ENCODE results near the gene PLEKHO2. TPM values are rescaled to one million over a fixed set of nuclear protein-coding genes. Genes with fewer than 3 reads are reported as not detected.

The PLEKHO2 gene
- total RNA-seq, 2 experiments from 2014 or later, result 32.9 to 33.1 TPM

DNA sequence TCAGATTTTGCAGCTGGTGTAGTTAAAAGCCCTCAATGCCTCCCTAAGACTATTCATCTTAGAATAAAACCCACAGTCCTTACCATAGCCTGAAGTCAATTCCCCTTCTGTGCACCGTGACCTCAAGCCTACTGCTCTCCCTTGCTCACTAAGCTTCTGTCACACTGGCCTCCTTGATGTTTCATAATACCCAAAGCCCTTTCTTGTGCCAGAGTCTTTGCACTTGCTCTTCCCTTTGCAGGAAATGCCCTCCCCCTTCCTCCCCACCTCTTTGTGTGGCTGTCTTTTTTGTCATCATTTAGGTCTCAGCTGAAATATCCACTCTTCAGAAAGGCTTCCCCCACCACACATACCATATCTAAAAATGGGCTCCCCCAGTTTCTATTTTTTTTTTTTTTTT is 4.2 kb upstream of the PLEKHO2 start:
- Mint-ChIP-seq H3K27me3 (no peaks in the 10 kb centered on the region), H3K27ac (peak overlapping the region; percentile 87), H3K4me3 (peak overlapping the region; percentile 12), H3K36me3 (ENCODE audit: low read depth) (peaks cover 6% of the 10 kb centered on the region), H3K9me3 (no peaks in the 10 kb centered on the region), H3K4me1 (peaks cover 51% of the 10 kb centered on the region)
- DNase-seq, result peak; percentile 61
- ChIA-PET POLR2A (interaction anchor here (0.9 to 8.1 kb wide), 8 partner anchors 12 to 463 kb away, joined by 3 to 148 read pairs (median 4); partner anchors contain the start of gene PIF1), CTCF (interaction anchor here (0.5 to 8.9 kb wide), 17 partner anchors 12 to 899 kb away, joined by 3 to 105 read pairs (median 4); partner anchors contain the start of gene PIF1)

DNA sequence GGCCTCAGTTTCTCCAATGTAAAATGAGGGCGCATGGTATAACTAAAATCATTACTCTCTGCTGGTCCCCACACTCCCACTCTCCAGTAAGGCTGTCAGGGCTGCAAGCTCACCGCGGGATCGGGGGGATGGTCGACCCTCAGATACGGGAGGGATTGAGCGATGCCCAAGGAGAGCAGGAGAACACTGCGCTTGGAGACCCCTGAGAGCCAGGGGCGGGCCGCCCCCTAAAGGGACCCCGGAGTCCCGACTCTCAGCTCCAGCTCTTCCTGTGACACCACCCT is 713 bp upstream of the PLEKHO2 start:
- CTCF ChIA-PET, result interaction anchor here (0.5 to 8.9 kb wide), 9 partner anchors 9 to 483 kb away, joined by 3 to 105 read pairs (median 3); partner anchors contain the start of gene PIF1
- no peaks in the 10 kb centered on the region for H3K27me3 Mint-ChIP-seq
- peaks cover 29% of the 10 kb centered on the region for H3K36me3 Mint-ChIP-seq (ENCODE audit: low read depth)
- DNase-seq, result no peak
- H3K9me3 Mint-ChIP-seq, result no peaks in the 10 kb centered on the region
- peaks cover 73% of the 10 kb centered on the region for H3K4me1 Mint-ChIP-seq
- peak overlapping the region; percentile 77 for H3K27ac Mint-ChIP-seq
- peak overlapping the region; percentile 98 for H3K4me3 Mint-ChIP-seq
- POLR2A ChIA-PET, result interaction anchor here (0.6 to 8.1 kb wide), 11 partner anchors 12 to 464 kb away, joined by 3 to 148 read pairs (median 4); partner anchors contain the start of genes PIF1 and RNU5B-1

DNA sequence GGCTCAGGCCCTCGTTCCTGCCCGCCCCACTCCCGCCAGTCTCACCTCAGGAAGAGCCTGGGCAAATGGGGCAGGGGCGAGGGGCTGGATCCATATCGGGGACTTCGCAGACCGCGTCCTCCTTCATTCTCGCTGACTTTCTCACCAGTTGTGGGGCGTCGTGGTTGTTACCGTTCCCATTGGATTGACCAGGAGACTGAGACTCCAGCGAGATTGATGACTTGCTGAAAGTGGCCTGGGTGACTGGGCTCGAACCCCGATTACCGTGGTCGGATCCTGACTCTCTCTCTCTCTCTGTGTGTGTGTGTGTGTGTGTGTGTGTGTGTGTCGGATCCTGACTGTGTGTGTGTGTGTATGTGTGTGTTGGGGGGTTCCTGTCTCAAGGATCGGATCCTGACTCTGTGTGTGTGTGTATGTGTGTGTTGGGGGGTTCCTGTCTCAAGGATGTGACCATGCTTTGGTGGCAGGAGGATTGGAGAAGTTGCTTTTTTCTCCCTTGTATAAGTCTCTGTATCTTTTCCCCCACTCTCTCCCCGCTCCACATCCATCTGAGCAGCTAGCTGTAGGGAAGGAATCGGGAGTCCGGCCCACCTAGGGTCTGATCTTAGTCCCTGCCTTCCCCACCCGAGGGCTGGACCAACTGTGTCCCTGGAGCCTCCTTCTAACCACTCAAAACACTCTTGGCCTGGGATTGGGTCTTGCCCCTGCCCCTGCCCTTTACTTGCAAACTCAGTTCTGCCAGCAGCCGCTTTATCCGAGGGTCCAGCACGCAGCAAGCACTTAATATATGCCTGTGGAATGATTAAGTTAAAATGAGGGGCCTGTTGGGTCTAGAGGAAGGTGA is 603 bp downstream of the PLEKHO2 start:
- CTCF ChIA-PET, result interaction anchor here (2.0 kb wide), 1 partner anchor 51 kb away, joined by 16 read pairs; no protein-coding TSS in a partner anchor
- peak overlapping the region; percentile 84 for H3K27ac Mint-ChIP-seq
- peaks cover 31% of the 10 kb centered on the region for H3K36me3 Mint-ChIP-seq (ENCODE audit: low read depth)
- POLR2A ChIA-PET, result interaction anchor here (0.6 to 4.1 kb wide), 8 partner anchors 9 to 462 kb away, joined by 3 to 69 read pairs (median 4); partner anchors contain the start of genes PIF1 and RNU5B-1
- H3K4me3 Mint-ChIP-seq, result peak overlapping the region; percentile 98
- H3K27me3 Mint-ChIP-seq, result no peaks in the 10 kb centered on the region
- H3K9me3 Mint-ChIP-seq, result no peaks in the 10 kb centered on the region
- H3K4me1 Mint-ChIP-seq, result peaks cover 75% of the 10 kb centered on the region
- DNase-seq, result no peak

DNA sequence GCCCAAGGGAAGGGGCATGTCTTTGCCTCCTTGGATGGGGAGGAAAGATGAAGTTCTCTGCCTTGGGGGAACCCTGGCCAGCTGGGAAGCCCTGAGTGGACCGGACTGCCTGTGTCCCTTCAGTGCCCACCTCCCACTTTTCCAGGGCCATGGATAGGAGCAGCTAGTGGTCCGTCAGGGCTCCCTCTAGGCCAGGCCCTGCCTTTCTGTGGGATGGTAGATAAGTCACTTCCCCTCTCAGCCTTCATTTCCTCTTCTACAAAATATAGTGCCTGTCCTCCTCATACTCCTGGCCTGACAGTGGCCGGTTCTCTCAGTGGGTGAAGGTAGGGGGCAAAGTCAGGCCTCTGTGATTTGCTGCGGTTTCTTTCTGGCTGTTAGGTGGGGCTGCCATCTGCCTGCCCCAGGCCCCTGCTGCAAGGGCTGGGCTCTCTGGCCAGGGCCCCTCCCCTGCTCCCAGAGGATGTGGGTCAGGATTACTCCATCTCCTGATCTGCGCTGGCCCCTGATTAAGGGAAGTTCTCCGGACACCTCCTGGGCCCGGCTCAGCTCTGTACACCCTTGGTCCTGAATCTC is 1.4 kb downstream of the PLEKHO2 start:
- DNase-seq, result no peak
- Mint-ChIP-seq H3K27ac (peak overlapping the region; percentile 84), H3K9me3 (no peaks in the 10 kb centered on the region), H3K4me3 (peak overlapping the region; percentile 98), H3K4me1 (peaks cover 71% of the 10 kb centered on the region), H3K36me3 (ENCODE audit: low read depth) (peaks cover 35% of the 10 kb centered on the region), H3K27me3 (no peaks in the 10 kb centered on the region)
- POLR2A ChIA-PET, result interaction anchor here (0.7 to 4.1 kb wide), 9 partner anchors 8 to 462 kb away, joined by 3 to 69 read pairs (median 4); partner anchors contain the start of genes ANKDD1A, PIF1 and RNU5B-1
- CTCF ChIA-PET, result interaction anchor here (1.0 to 2.0 kb wide), 2 partner anchors 7 to 51 kb away, joined by 4 to 16 read pairs; no protein-coding TSS in a partner anchor

DNA sequence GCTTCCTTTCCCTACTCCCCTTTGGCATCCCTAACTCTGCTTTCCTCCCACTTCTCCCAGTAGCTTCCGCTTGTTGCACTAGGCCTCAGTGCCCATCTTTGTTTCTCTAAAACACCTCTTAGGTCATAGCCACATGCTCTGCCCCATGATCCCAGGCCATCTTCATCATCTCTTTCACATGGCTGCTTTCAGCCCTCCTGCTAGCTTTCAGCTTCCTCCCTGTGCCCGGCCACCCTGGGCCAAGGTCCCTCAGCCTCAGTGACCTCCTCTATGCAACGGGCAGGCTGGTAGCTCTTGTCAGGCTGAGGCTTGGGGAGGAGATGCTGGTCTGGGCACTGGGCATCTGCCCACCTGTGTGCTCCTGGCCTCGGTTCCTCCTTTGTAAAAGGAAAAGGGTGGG is 2.3 kb downstream of the PLEKHO2 start:
- H3K4me1 Mint-ChIP-seq, result peaks cover 68% of the 10 kb centered on the region

DNA sequence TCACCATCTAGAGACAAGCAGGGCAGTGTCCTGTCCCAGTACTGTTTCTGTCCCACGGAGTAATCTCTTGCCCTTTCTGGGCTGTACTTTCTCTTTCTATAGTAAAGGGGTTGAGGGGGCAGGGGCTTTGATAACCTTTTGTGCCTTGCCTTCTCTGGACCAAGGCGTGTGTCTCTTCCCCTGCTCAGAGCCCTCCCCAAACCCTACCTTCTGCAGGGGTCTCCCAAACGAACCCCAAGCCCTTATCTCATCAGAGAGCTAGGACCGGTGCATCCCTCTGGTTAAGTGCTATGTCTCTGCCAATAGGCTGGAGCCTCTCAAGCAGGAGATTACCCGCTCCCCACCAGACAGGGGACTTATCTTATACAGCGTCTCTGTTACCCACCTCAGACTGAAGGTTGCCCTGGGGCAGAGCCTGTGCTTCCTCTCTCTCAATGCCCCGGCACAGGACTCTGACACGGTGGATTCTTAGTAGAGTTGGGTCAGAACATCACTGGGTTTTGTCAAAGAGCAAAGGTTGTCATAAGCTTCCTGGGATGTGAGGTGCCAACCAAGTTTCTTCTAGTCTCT is 2.9 kb downstream of the PLEKHO2 start:
- Mint-ChIP-seq H3K27me3 (no peaks in the 10 kb centered on the region), H3K4me3 (peak overlapping the region; percentile 98), H3K27ac (peak overlapping the region; percentile 78), H3K9me3 (no peaks in the 10 kb centered on the region), H3K36me3 (ENCODE audit: low read depth) (peaks cover 44% of the 10 kb centered on the region), H3K4me1 (peaks cover 65% of the 10 kb centered on the region)
- POLR2A ChIA-PET, result interaction anchor here (0.8 to 4.1 kb wide), 7 partner anchors 8 to 50 kb away, joined by 3 to 69 read pairs (median 3); partner anchors contain the start of gene PIF1
- CTCF ChIA-PET, result interaction anchor here (0.9 to 2.1 kb wide), 3 partner anchors 9 to 60 kb away, joined by 3 to 10 read pairs (median 7); no protein-coding TSS in a partner anchor
- DNase-seq, result no peak

More for the DNA sequence above, 2.3 kb downstream of the PLEKHO2 start:
- Mint-ChIP-seq H3K9me3 (no peaks in the 10 kb centered on the region), H3K27ac (peak overlapping the region; percentile 78), H3K4me3 (peak overlapping the region; percentile 98), H3K36me3 (ENCODE audit: low read depth) (peaks cover 42% of the 10 kb centered on the region), H3K27me3 (no peaks in the 10 kb centered on the region)
- DNase-seq, result no peak
- CTCF ChIA-PET, result interaction anchor here (0.7 to 2.1 kb wide), 4 partner anchors 8 to 60 kb away, joined by 3 to 16 read pairs (median 7); no protein-coding TSS in a partner anchor
- POLR2A ChIA-PET, result interaction anchor here (0.8 to 4.1 kb wide), 10 partner anchors 8 to 461 kb away, joined by 3 to 69 read pairs (median 4); partner anchors contain the start of genes ANKDD1A, PIF1 and RNU5B-1

DNA sequence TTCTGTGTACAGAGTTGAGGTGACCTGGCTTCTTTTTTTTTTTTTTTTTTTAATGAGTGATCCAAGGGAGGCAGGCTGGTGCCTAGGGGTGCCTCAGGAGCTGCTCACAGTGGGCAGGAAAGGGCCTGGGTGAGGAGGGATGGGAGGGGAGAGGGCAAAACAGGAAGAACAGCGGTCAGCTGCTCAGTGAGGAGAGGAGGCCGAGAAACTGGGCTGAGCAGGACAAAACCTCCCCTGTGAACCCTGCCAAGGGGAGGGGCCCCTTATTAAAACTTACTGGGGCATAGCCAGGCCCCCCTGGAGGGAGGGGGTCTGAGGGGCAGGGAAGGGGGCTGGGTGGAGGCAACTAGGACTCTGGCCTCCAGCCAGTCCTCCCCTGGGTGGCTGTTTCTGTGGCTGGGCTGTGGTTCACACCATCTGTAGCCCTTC is 3.5 kb downstream of the PLEKHO2 start:
- Mint-ChIP-seq H3K4me1 (peaks cover 63% of the 10 kb centered on the region), H3K27me3 (no peaks in the 10 kb centered on the region)

DNA sequence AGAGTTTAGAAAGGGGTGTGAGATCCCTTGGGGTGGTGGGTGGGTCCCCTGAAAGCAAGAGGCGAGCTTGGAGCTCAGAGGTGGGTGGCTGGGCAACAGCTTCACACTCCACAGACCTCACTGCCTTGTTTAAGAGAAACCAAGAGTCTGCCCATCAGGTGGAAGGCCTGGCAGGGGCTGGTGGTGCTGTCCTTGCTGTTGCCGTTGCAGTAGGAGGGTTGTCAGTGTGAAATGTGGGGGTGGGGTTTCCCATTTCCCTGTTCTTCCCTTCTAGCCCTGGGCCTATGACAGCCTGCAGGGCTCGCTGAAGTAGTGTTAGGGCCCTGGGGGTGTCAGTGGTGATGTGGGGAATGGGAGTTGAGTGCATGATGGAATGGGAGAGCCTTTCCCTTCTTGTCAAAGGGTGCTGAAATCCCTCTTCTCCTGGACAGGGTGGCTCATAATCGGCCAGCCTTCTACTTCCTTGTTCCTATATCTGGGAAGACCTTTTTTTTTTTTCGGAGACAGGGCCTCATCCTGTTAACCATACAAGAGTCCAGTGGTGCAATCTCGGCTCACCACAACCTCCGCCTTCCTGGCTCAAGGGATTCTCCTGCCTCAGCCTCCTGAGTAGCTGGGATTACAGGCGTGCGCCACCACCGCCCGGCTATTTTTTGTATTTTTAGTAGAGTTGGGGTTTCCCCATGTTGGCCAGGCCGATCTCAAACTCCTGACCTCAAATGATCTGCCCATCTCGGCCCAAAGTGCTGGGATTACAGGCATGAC is 4.3 kb downstream of the PLEKHO2 start:
- CTCF ChIA-PET, result interaction anchor here (1.0 to 2.1 kb wide), 4 partner anchors 11 to 58 kb away, joined by 3 to 10 read pairs (median 5); no protein-coding TSS in a partner anchor
- peak overlapping the region; percentile 78 for H3K27ac Mint-ChIP-seq
- H3K4me3 Mint-ChIP-seq, result peak overlapping the region; percentile 98
- no peaks in the 10 kb centered on the region for H3K9me3 Mint-ChIP-seq
- no peak for DNase-seq
- POLR2A ChIA-PET, result interaction anchor here (1.1 to 4.1 kb wide), 4 partner anchors 20 to 49 kb away, joined by 3 to 69 read pairs (median 5); partner anchors contain the start of gene PIF1
- no peaks in the 10 kb centered on the region for H3K27me3 Mint-ChIP-seq
- H3K4me1 Mint-ChIP-seq, result peaks cover 56% of the 10 kb centered on the region
- peaks cover 57% of the 10 kb centered on the region for H3K36me3 Mint-ChIP-seq (ENCODE audit: low read depth)

More for the DNA sequence above, 3.5 kb downstream of the PLEKHO2 start:
- Mint-ChIP-seq H3K36me3 (ENCODE audit: low read depth) (peaks cover 49% of the 10 kb centered on the region), H3K4me3 (peak overlapping the region; percentile 98), H3K9me3 (no peaks in the 10 kb centered on the region), H3K27ac (peak overlapping the region; percentile 78)
- DNase-seq, result no peak
- CTCF ChIA-PET, result interaction anchor here (0.9 to 2.1 kb wide), 4 partner anchors 10 to 59 kb away, joined by 3 to 10 read pairs (median 5); no protein-coding TSS in a partner anchor
- POLR2A ChIA-PET, result interaction anchor here (1.1 to 4.1 kb wide), 4 partner anchors 9 to 49 kb away, joined by 3 to 69 read pairs (median 4); partner anchors contain the start of gene PIF1

DNA sequence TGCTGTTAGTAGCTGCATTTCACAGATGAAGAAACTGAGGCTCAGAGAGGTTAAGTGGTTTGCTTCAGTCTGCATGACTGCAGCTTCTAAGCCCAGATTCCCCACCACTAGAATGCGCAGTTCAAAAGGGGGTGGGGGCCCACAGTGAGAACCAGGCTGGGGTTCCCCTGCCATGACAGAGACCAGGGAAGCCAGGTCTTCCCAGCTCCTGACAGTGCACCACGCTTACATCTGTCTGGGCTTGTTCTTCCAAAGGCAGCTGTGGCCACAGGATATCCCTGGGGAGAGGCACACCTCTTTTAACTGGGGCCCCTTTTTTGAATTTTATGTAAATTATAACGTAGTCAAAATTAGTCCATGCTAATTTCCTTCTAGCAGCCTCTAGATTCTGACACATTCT is 5.3 kb downstream of the PLEKHO2 start:
- H3K27ac Mint-ChIP-seq, result no peak overlapping the region
- no peaks in the 10 kb centered on the region for H3K27me3 Mint-ChIP-seq
- peaks cover 59% of the 10 kb centered on the region for H3K4me1 Mint-ChIP-seq

DNA sequence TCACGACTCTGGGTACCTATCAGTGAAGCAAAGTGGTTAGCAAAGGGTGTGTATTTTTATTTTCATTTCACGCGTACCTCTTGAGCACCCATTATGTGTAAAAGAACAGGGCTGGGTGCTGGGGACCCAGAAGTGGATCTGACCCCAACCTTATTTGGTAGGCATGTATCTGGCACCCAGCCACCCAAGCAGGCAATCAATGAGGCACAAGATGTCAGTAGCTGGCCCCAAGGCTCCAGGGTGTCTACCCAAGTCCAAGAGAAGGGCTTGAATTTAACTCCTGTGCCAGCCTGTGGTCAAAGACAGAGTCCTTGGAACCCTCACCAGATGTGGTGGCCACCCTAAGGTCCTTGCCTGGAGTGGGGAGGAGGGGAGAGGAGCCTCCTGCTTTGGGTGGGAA is 5.7 kb downstream of the PLEKHO2 start:
- Mint-ChIP-seq H3K36me3 (ENCODE audit: low read depth) (peaks cover 63% of the 10 kb centered on the region), H3K4me1 (peaks cover 58% of the 10 kb centered on the region), H3K27ac (no peak overlapping the region), H3K9me3 (no peaks in the 10 kb centered on the region), H3K27me3 (no peaks in the 10 kb centered on the region), H3K4me3 (no peak overlapping the region)
- CTCF ChIA-PET, result interaction anchor here (1.0 to 1.6 kb wide), 3 partner anchors 12 to 65 kb away, joined by 3 to 8 read pairs (median 3); partner anchors contain the start of gene ANKDD1A
- POLR2A ChIA-PET, result interaction anchor here (1.2 kb wide), 2 partner anchors 45 to 47 kb away, joined by 4 to 8 read pairs; no protein-coding TSS in a partner anchor
- no peak for DNase-seq

More for the DNA sequence above, 5.3 kb downstream of the PLEKHO2 start:
- DNase-seq, result no peak
- ChIA-PET POLR2A (interaction anchor here (1.2 kb wide), 1 partner anchor 47 kb away, joined by 4 read pairs; no protein-coding TSS in a partner anchor), CTCF (interaction anchor here (1.0 to 1.3 kb wide), 2 partner anchors 12 to 65 kb away, joined by 3 read pairs; partner anchors contain the start of gene ANKDD1A)
- H3K36me3 Mint-ChIP-seq (ENCODE audit: low read depth), result peaks cover 64% of the 10 kb centered on the region
- no peak overlapping the region for H3K4me3 Mint-ChIP-seq
- no peaks in the 10 kb centered on the region for H3K9me3 Mint-ChIP-seq

All from activated CD4-positive, alpha-beta memory T cell treated with anti-CD3 and anti-CD28 coated beads, Interleukin-2, amount 10 ng/mL, durations not matched to agents 7 days and 5 days (primary cell).